Adrenal gland (tissue), 12 donors: Measurements from ENCODE around the gene ANKRD55. TPM values are rescaled to one million over a fixed set of nuclear protein-coding genes. Genes with fewer than 3 reads are reported as not detected.
"Not testable (repeated sequence)": the region's sequence is repeated elsewhere in the genome, so short reads cannot be mapped to it uniquely, and the experiment has no call there.

Source experiments
- DNase-seq, 7 donors: peaks; one replicate each; pipeline ENCODE4 v3.0.0-alpha.2; 2019 to 2020
- H3K27ac ChIP-seq, 5 donors: fragments of 200-600 bp; sonication (generic) in 4 of 5; 1 replicate in 3 of 5; 2 replicates in 2 of 5; pipeline versions ENCODE4 v1.5.1 to v1.8.0; 2016 to 2020; ENCODE audit warnings: mild to moderate bottlenecking in 1 of 5
- H3K27me3 ChIP-seq: fragments of 200-600 bp; 2 replicates; pipeline ENCODE4 v1.8.0; 2021
- H3K36me3 ChIP-seq, 2 donors: fragments of 200-600 bp; replicated peaks in 1 of 2; 1 replicate in 1 of 2; 2 replicates in 1 of 2; pipeline versions ENCODE4 v1.5.1 to v1.8.0; 2018 to 2022
- H3K4me1 ChIP-seq, 2 donors: fragments of 200-600 bp; replicated peaks in 1 of 2; 1 replicate in 1 of 2; 2 replicates in 1 of 2; pipeline versions ENCODE4 v1.5.1 to v1.8.0; 2018 to 2021
- H3K4me3 ChIP-seq, 4 donors: fragments of 200-600 bp; sonication (generic) in 3 of 4; one replicate each; pipeline ENCODE4 v1.5.1; 2016 to 2018
- H3K9me3 ChIP-seq, 3 donors: fragments of 200-600 bp; sonication (generic) in 1 of 3; replicated peaks in 1 of 3; 1 replicate in 2 of 3; 2 replicates in 1 of 3; pipeline versions ENCODE4 v1.5.1 to v1.8.0; 2016 to 2021
- CTCF ChIP-seq, 6 experiments: fragments of 450-650 bp in 4 of 6; fragments of 200-600 bp in 2 of 6; sonication (generic) in 1 of 6; IDR thresholded peaks; 1 replicate in 5 of 6; 2 replicates in 1 of 6; pipeline versions ENCODE4 v1.5.1 to v1.8.0; 2016 to 2021; ENCODE audit warnings: antibody characterized with exemption in 6 of 6, mild to moderate bottlenecking in 2 of 6, moderate library complexity in 1 of 6
- POLR2A ChIP-seq, 2 donors: fragments of 450-650 bp; IDR thresholded peaks; one replicate each; pipeline ENCODE4 v1.6.1; 2017; ENCODE audit warnings: antibody characterized with exemption in 2 of 2, mild to moderate bottlenecking in 2 of 2, moderate library complexity in 1 of 2
- WGBS, 4 donors: extraction: QIAGEN DNeasy Blood & Tissue Kit in 2 of 4; methylation state at CpG; one replicate each; pipeline versions ENCODE4 v1.1.5 to v1.1.7; 2013 to 2017; 5-methylcytosine and 5-hydroxymethylcytosine counted together
- intact Hi-C, 2 donors: fragments of 100-400 bp; cut with DNase I; formaldehyde crosslinking; loops; one replicate each; pipeline versions ENCODE4 v1.14.1 to v1.15.0; 2022 to 2023
- polyA plus RNA-seq, 3 donors: library from polyadenylated mRNA; stranded (reverse); fragments of 200-250 nt in 2 of 3; fragments of 350-450 nt in 1 of 3; fragmentation: Illumina TruSeq in 1 of 3; extraction: RNeasy Lipid Tissue Mini Kit (QIAGEN cat#74804) in 1 of 3; gene quantifications; one replicate each; pipeline ENCODE4 v1.2.3, GENCODE V29; 2013 to 2014
- total RNA-seq, 9 donors: library from RNA; depleted of rRNA in 4 of 9; stranded (reverse); fragments of >200 nt in 4 of 9; fragments of 120-200 nt in 1 of 9; fragmentation: NEBNext Ultra II Directional in 1 of 9; extraction: Animal tissue kit (Norgen Biotek cat#: 25700) in 1 of 9; gene quantifications; one replicate each; pipeline versions ENCODE4 v1.1.0 to v1.2.4, GENCODE V29; 2013 to 2023
- donor health status: healthy with polysubstance abuse.
- donor health status: Bipolar disorder and iron deficiency.
- donor health status: DM: yes; HTN: yes; CAD: no.
- donor health status: DM: no; HTN: no; CAD: no.
- donor health status: DM: no; HTN: no; CAD: no.
- donor health status: DM: yes; HTN: yes; CAD: no.

ANKRD55 gene
- total and polyA plus RNA-seq, 12 donors, result 0.03 to 0.81 (median 0.29) TPM; not detected in 4

DNA sequence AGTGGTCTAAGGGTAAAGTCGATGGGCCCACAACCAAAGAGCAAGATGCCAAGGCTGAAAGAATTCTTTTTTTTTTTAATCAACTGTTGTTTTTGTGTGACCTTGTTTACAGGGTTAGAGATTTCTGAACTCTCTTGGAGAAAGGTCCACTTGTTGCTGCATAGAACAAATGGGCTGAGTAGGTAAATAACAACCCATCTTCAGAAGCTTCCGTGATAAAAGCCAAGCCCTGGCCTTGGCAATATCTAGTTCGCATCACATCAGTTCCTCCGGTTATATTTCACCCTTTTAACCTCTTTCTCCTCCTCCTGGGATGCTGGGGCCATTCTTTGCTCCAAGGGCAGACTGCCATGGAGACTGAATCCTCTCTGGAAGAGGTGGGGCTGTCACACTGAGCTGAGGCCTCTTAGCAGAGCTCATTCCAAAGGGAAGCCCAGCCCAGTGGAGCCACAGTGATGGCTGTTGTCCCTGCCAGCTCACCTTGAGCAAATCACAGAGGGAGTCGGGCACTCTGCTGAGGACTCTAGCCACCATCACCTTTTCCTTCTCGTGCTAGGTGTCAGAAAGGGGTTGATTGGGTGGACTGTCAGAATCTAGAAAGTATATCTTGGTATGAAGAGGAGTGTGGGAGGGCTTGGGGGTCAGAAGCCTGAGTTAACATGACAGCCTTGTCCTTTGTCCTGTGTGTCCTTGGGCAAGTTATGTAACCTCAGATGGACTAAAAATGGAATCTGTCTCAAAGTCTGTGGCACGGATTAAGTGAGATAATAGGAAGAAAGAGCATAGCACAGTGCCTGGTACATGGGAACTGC is 17.9 kb downstream of the ANKRD55 start:
- Histone ChIP-seq H3K4me1 (no peaks in the 10 kb centered on the region), H3K9me3 (no peaks in the 10 kb centered on the region), H3K4me3 (no peak overlapping the region), H3K27ac (no peak overlapping the region), H3K27me3 (no peaks in the 10 kb centered on the region), H3K36me3 (no peaks in the 10 kb centered on the region)
- DNase-seq, result no peak
- TF ChIP-seq POLR2A (IDR thresholded peaks at IDR 0.05) (no peak), CTCF (IDR thresholded peaks at IDR 0.05) (no peak)
- WGBS, 4 donors, result 47 to 64% (median 58%) methylated on average over 6 to 7 of the region's 7 CpGs
- intact Hi-C loops, result no loop called here

DNA sequence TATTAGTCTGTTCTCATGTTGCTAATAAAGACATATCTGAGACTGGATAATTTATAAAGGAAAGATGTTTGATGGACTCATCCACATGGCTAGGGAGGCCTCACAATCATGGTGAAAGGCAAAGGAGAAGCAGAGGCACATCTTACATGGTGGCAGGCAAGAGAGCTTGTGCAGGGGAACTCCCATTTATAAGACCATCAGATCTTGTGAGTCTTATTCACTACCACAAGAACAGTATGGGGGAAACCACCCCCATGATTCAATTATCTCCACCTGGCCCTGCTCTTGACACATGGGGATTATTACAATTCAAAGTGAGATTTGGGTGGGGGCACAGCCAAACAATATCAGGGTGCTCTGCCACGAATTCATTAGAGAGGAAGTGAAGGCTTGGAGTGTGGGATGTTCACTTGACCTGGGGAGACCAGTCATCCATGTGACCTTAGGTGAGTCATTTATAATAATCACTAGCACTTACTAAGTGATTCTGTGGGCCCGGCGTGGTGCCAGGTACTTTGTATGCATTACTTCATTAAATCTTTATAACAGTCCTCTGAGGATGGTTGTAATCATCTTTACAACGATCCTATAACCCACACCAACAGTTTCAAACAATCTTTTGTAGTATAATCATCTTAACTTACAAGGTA is 19.1 kb downstream of the ANKRD55 start:
- intact Hi-C loops, DNase-seq, H3K4me1 ChIP-seq, H3K36me3 ChIP-seq, H3K27ac ChIP-seq, H3K4me3 ChIP-seq, H3K9me3 ChIP-seq, H3K27me3 ChIP-seq: not testable (repeated sequence)
- WGBS, 4 donors, result 89 to 94% (median 91%) methylated on average over 4 of the region's 4 CpGs

- no peaks in the 10 kb centered on the region for H3K36me3 ChIP-seq
These were observed 20.8 kb downstream of the ANKRD55 start for GRCh38 chr5:56212130-56212879.

GRCh38 chr5:56211298-56211865 is 21.7 kb downstream of the ANKRD55 start:
- peak in 6 of 7 donors; percentile 34 to 79 (median 67) for DNase-seq
- TF ChIP-seq CTCF (IDR thresholded peaks at IDR 0.05), result no peak
- TF ChIP-seq POLR2A (IDR thresholded peaks at IDR 0.05), result no peak
- intact Hi-C loops, result no loop called here
- Histone ChIP-seq H3K4me3 (no peak overlapping the region), H3K4me1 (no peaks in the 10 kb centered on the region), H3K36me3 (no peaks in the 10 kb centered on the region), H3K27me3 (no peaks in the 10 kb centered on the region), H3K27ac (peak overlapping the region in 2 of 5 donors; percentile 3 to 16), H3K9me3 (no peaks in the 10 kb centered on the region)
- 40 to 70% (median 61%) methylated on average over 2 of the region's 2 CpGs for WGBS, 4 donors

More at GRCh38 chr5:56212130-56212879, 20.8 kb downstream of the ANKRD55 start:
- no peak overlapping the region for H3K4me3 ChIP-seq
- intact Hi-C loops, result no loop called here
- 64 to 84% (median 81%) methylated on average over 4 of the region's 4 CpGs for WGBS, 4 donors
- H3K9me3 ChIP-seq, result no peaks in the 10 kb centered on the region
- H3K27ac ChIP-seq, result no peak overlapping the region
- H3K27me3 ChIP-seq, result no peaks in the 10 kb centered on the region
- no peak for DNase-seq
- H3K4me1 ChIP-seq, result no peaks in the 10 kb centered on the region
- TF ChIP-seq POLR2A (IDR thresholded peaks at IDR 0.05) (no peak), CTCF (IDR thresholded peaks at IDR 0.05) (no peak)
